ENCODE results near the gene RFX2.
A peak's percentile ranks its signal among the peaks of the same experiment; 100 is the strongest.
"Not testable (repeated sequence)": the region's sequence is repeated elsewhere in the genome, so short reads cannot be mapped to it uniquely, and the experiment has no call there.

The RFX2 gene

DNA sequence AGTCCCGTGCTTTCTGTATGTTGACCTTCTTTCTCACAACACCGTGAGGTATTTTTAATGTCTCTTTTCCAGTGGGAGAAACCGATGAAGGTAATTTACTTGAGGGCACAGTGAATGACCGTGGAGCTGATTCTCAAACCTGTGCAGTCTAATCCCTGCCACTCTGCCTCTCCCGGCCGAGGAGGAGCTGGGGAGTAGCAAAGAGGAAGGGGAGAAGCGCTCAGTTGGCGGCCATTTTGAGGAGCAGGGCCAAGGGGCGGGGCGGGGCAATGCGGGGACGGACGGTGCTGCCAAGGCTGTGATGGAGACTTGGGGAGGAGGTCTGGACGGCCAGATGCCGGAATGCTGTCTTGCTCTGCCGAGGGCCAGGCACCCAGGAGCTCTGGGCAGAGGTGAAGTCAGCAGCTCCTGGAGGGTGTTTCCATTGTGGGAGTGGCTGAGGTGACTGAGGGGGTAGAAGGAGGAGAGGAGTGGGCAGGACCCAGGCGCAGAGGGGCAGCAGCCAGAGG lies 120.0 kb downstream of the RFX2 start:
- DNase-seq (ENCODE audit: low read depth in 2 of 2): no peak

GRCh38 chr19:5989388-5990074 lies 120.8 kb downstream of the RFX2 start:
- no peak for DNase-seq (ENCODE audit: low read depth in 2 of 2)

DNA sequence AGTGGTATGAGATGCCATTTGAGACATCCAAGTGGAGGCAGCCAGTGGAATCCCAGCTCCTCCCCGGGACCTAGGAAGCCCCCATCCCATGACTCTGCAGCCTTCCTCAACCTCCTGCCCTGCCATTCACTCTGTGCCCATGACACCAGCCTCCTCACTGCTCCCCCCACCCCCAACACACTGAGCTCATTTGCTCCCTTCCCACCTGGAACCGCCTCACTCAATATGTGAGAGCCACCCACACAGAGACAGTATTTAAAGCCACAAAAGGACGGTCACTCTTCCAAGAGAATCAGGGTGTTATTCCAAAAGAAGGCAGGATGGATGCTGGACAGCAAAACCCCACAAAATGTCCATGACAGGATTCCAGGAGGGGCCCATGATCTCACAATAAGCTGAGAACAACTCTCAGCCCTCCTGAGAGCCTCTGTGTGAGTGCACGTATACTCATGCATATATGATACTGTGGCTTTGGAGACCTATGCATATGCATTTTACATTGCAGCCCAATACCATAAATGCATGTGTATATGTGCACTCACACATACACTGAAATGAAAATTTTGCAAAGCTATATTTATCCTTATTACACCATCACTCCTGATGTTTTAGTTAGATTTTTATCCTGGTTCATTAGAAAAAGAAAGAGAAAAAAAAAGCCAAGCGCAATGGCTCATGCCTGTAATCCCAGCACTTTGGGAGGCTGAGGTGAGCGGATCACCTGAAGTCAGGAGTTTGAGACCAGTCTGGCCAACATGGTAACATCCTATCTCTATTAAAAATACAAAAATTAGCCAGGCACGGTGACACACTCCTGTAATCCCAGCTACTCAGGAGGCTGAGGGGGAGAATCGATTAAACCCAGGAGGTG lies 121.5 kb downstream of the RFX2 start:
- no peak for DNase-seq (ENCODE audit: low read depth in 2 of 2)

DNA sequence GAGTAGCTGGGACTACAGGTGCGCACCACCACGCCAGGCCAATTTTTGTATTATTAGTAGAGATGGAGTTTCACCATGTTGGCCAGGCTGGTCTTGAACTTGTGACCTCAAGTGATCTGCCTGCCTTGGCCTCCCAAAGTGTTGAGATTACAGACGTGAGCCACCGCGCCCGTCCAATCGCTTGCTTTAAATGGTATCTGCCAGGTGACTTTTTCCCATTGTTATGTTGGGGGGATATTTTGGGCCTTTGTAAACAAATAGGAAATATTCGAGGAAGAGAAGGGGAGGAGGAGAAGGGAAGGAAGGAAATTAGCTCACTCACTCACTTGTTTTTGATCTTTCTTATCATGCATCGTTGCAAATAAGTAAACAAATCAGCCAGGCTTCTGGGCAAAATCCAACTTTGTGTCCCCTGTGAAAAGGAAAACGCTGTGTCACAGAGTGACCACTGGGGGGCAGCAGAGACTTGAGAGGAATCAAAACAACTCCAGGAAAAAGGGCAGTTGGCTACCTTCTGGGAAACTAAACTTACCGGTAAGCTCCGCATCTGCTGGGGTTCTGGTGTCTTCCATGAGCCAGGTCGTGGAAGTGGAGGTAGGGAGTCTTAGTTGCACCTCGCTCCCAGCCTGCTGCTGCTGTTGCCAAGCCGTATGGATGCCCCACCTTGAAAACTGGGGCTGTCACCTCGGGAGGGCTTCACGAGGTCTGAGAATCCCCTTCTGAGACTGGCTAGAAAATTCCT lies 123.1 kb downstream of the RFX2 start:
- peak; percentile 65 to 69 for DNase-seq (ENCODE audit: low read depth in 2 of 2)

GRCh38 chr19:5985837-5986236 lies 124.5 kb downstream of the RFX2 start:
- DNase-seq (ENCODE audit: low read depth in 2 of 2): not testable (repeated sequence)

GRCh38 chr19:5985098-5985783 lies 125.1 kb downstream of the RFX2 start:
- DNase-seq (ENCODE audit: low read depth in 2 of 2): no peak

DNA sequence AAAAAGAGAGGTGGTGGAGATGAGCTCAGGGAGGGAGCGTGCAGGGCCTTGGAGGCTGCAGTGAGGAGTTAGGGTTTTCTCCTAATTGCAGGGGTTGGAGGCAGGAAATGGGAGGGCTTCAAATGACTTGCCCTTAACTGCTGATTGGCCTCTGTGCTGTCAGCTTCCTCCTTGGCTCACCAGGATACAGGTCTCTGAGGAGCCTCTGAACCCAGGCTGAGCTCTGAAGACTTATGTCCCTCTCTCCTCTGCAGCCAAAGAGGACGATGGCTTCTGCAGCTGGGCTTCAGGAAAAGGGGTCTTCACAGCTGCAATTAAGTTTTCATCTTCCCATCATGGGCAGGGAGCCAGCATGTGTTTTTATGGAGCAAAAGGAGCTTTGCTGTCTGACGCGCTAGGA lies 125.7 kb downstream of the RFX2 start:
- DNase-seq (ENCODE audit: low read depth in 2 of 2): no peak

DNA sequence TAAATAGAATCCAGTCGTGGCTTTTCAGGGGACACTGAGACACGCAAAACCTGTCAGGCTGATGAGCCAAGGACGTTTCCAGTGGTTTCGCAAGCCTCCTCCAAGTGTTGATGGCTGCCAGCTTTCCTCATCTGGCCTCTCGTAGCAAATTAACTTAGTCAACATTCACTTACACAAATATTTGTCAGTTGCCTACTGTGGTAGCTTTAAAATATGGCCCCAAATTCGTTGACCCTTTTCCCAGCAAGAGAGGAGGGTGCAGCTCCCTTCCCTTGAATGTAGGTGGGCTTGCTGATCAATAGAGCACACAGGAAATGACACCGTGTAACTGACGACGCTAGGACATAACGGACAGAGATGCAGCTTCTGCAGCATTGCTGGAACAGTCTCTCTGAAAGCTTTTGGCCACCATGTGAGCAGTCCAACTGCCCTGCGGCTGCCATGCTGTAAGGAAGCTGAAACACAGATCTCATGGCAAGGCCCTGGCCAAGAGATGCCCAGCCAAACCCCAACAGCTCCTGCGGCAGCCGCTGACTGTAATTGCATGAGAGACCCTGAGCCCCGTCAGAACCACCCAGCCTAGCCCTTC lies 126.8 kb downstream of the RFX2 start:
- DNase-seq (ENCODE audit: low read depth in 2 of 2): no peak

GRCh38 chr19:5978606-5979552 lies 131.4 kb downstream of the RFX2 start:
- DNase-seq (ENCODE audit: low read depth in 2 of 2): no peak

- DNase-seq (ENCODE audit: low read depth in 2 of 2): peak; percentile 93
These were observed 132.3 kb downstream of the RFX2 start, which contains the start of gene RANBP3 for GRCh38 chr19:5977785-5978605. TSS of gene RANBP3 (minus strand) at chr19:5978140. CDS start at chr19:5978082, 58 bp downstream.

GRCh38 chr19:5977222-5977784 lies 133.0 kb downstream of the RFX2 start:
- no peak for DNase-seq (ENCODE audit: low read depth in 2 of 2)

DNA sequence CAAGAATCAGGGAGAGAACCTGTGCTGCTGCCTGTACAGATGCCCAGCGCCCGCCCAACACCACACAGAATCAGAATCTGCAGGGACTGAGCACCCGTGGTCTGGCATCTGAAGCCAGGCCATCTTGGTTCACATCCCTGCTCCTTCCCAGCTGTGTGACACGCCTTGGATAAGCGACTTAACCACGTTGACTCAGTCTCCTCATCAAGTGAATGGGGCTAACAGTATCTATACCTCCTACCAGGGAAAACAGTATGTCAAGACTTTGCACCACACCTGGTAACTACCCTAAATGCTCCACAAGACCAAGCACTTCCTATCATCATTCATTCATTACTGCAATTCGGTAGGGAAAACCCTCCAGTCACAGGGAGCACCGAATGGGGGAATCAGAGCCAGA lies 133.5 kb downstream of the RFX2 start:
- no peak for DNase-seq (ENCODE audit: low read depth in 2 of 2)

- no peak for DNase-seq (ENCODE audit: low read depth in 2 of 2)
These were observed 134.9 kb downstream of the RFX2 start for GRCh38 chr19:5975388-5975728.

DNA sequence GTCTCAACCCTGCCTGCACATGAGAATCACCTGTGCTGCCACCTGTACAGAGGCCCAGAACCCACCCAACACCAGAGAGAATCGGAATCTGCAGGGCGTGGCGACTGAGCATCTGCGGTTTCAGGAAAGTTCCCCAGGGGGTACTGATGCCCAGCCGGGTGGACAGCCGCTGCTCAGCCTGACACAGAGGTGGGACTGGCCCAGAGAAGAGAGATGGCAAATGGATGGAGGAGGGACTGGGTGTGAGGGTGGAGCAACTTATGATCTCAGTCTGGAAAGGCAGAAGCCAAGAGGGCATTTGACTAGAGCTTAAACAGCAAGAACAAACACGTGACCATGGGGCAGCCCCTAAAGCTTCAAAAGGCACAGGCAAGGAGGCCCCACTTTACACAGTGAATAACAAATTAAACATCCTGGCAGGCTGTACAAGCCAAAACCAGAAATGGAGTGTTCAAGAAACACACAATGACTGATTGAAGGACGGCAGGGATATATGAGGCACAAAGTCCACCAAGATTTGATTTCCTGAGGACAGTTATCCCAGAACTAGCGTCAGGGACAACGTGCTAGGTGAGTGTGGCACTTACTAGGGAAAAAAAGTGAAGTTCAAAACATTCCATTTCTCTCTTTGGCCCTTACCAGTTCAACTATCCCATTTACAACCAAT lies 135.4 kb downstream of the RFX2 start:
- peak in 1 of 2 donors; percentile 38 for DNase-seq (ENCODE audit: low read depth in 2 of 2)

- DNase-seq (ENCODE audit: low read depth in 2 of 2): no peak
These were observed 136.2 kb downstream of the RFX2 start for GRCh38 chr19:5973867-5974635.

DNA sequence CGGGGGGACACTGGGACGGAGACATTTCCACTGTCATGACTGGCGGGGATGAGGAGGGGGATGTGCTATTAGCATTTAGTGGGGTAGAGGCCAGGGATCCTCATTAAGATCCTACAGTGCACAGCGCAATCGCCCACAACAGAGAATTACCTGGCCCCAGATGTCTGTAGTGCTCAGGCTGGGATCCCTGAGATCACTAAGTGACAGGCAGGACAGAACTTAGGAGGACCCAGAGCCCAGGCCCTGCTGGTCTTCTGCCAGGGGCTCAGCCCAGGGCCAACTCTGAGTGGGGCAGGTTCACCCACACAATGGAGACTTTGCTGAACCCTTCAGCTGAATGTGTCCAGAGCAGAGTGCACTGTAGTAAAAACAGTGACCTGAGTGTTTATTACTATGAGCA lies 136.9 kb downstream of the RFX2 start:
- no peak for DNase-seq (ENCODE audit: low read depth in 2 of 2)

DNA sequence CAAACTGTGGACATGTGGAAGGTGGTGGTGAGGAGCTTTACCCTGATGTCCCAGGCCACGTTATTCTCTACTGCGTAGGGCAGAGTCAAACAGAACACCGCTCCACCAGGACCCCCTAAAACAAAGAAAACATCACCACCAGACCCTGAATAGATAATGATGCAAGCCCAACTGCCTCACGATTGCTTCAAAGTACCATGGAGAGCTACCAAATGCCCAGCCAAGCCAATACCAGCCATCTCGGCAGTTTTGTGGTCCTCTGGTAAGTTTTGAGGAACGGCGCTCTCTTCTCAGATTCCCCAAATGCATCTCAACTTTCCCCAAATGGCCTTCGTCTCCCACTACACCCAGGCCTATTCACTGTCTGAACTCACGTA lies 138.0 kb downstream of the RFX2 start:
- no peak for DNase-seq (ENCODE audit: low read depth in 2 of 2)

Data from activated CD4-positive, alpha-beta T cell treated with anti-CD3 and anti-CD28 coated beads for 24 hours (primary cell).